IMR-90 (cell line): ENCODE measurements around the gene FADS1. TPM values are rescaled to one million over a fixed set of nuclear protein-coding genes. Genes with fewer than 3 reads are reported as not detected.
A peak's percentile ranks its signal among the peaks of the same experiment; 100 is the strongest.

ENCODE experiments used
- ATAC-seq: fragments of 200-7000 bp; cut with Tn5 transposase; 2 replicates; pipeline ENCODE4 v1.9.1; 2020; ENCODE audit warnings: low read depth, mild to moderate bottlenecking, moderate library complexity
- BruUV-seq: library from RNA; stranded (reverse); fragments of 400-500 nt; replicated peaks from 2 replicates; lab custom pipeline; 2021; lab: Mats Ljungman, UMichigan
- CTCF ChIA-PET: fragments of 300-600 bp; formaldehyde crosslinking; extraction: SDS; loops from one replicate; lab custom pipeline; 2021; ENCODE audit warnings: antibody characterized with exemption; lab: Yijun Ruan, JAX
- POLR2A ChIA-PET: fragments of 300-600 bp; sonication (Branson Sonifier 250); formaldehyde crosslinking; loops from one replicate; lab custom pipeline; 2022; ENCODE audit warnings: antibody characterized with exemption; ENCODE audit not compliant: unreplicated experiment; lab: Charles Lee
- DNase-seq: peaks from one replicate; pipeline ENCODE4 v3.0.0; 2013
- H2AFZ ChIP-seq: replicated peaks from 2 replicates; pipeline ENCODE3; 2013; ENCODE audit warnings: low read length, mild to moderate bottlenecking; ENCODE audit not compliant: poor library complexity
- H2AK5ac ChIP-seq: 2 replicates; pipeline ENCODE4 v1.6.1; 2013; ENCODE audit warnings: low read depth, low read length, inconsistent platforms
- H2AK9ac ChIP-seq: replicated peaks from 2 replicates; pipeline ENCODE3; 2013; ENCODE audit warnings: mild to moderate bottlenecking, low read depth, low read length, moderate library complexity; ENCODE audit not compliant: poor library complexity
- H2BK120ac ChIP-seq: 2 replicates; pipeline ENCODE4 v1.6.1; 2013; ENCODE audit warnings: low read depth, low read length, inconsistent platforms
- H2BK15ac ChIP-seq: 3 replicates; pipeline ENCODE4 v1.6.1; 2013; ENCODE audit warnings: low read depth, low read length, inconsistent platforms
- H2BK20ac ChIP-seq: 2 replicates; pipeline ENCODE4 v1.6.1; 2013; ENCODE audit warnings: low read depth, mild to moderate bottlenecking, inconsistent platforms, low read length, moderate library complexity
- H2BK5ac ChIP-seq: 2 replicates; pipeline ENCODE4 v1.6.1; 2013; ENCODE audit warnings: mild to moderate bottlenecking, low read depth, low read length, inconsistent platforms; ENCODE audit not compliant: poor library complexity, severe bottlenecking
- H3K14ac ChIP-seq: replicated peaks from 2 replicates; pipeline ENCODE4 v1.6.1; 2013; ENCODE audit warnings: low read depth, low read length, inconsistent platforms
- H3K18ac ChIP-seq: 2 replicates; pipeline ENCODE4 v1.6.1; 2013; ENCODE audit warnings: low read depth, low read length, control low read depth
- H3K23ac ChIP-seq: 2 replicates; pipeline ENCODE4 v1.6.1; 2013; ENCODE audit warnings: low read depth, low read length, inconsistent platforms
- H3K27ac ChIP-seq: 2 replicates; pipeline ENCODE4 v1.5.1; 2013; ENCODE audit warnings: mild to moderate bottlenecking, control low read depth, low read length; ENCODE audit not compliant: insufficient read depth
- H3K27me3 ChIP-seq: 2 replicates; pipeline ENCODE4 v1.6.1; 2013; ENCODE audit warnings: low read length; ENCODE audit not compliant: control insufficient read depth, insufficient read depth
- H3K36me3 ChIP-seq: 2 replicates; pipeline ENCODE4 v1.6.1; 2013; ENCODE audit warnings: low read length, mixed read lengths; ENCODE audit not compliant: control insufficient read depth, insufficient read depth
- H3K4ac ChIP-seq: 2 replicates; pipeline ENCODE4 v1.6.1; 2013; ENCODE audit warnings: low read depth, low read length, inconsistent platforms
- H3K4me1 ChIP-seq: 2 replicates; pipeline ENCODE4 v1.6.1; 2013; ENCODE audit warnings: low read length, mixed read lengths; ENCODE audit not compliant: control insufficient read depth, insufficient read depth
- H3K4me2 ChIP-seq: 2 replicates; pipeline ENCODE4 v1.6.1; 2013; ENCODE audit warnings: low read depth, mild to moderate bottlenecking, control low read depth, low read length, moderate library complexity
- H3K4me3 ChIP-seq: 2 replicates; pipeline ENCODE4 v1.5.1; 2013; ENCODE audit warnings: low read depth, mild to moderate bottlenecking, control low read depth, low read length, moderate library complexity; ENCODE audit not compliant: insufficient read depth
- H3K56ac ChIP-seq: 2 replicates; pipeline ENCODE4 v1.6.1; 2013; ENCODE audit warnings: low read length, inconsistent platforms; ENCODE audit not compliant: insufficient read depth; ENCODE audit errors: extremely low read depth
- H3K79me1 ChIP-seq, 2 experiments: 2 replicates each; pipeline ENCODE4 v1.6.1; 2013; ENCODE audit warnings: low read length in 2 of 2, inconsistent platforms in 1 of 2, low read depth in 1 of 2
- H3K9ac ChIP-seq: 2 replicates; pipeline ENCODE4 v1.6.1; 2013; ENCODE audit warnings: low read depth, low read length, control low read depth
- H3K9me1 ChIP-seq: 2 replicates; pipeline ENCODE4 v1.6.1; 2013; ENCODE audit warnings: low read length, inconsistent platforms; ENCODE audit not compliant: insufficient read depth
- H3K9me3 ChIP-seq: 2 replicates; pipeline ENCODE4 v1.6.1; 2013; ENCODE audit warnings: low read length; ENCODE audit not compliant: control insufficient read depth, insufficient read depth
- H4K20me1 ChIP-seq: 2 replicates; pipeline ENCODE4 v1.6.1; 2013; ENCODE audit warnings: low read length, inconsistent platforms; ENCODE audit not compliant: insufficient read depth
- H4K5ac ChIP-seq: 2 replicates; pipeline ENCODE4 v1.6.1; 2013; ENCODE audit warnings: mild to moderate bottlenecking, low read depth, low read length, control low read depth
- H4K8ac ChIP-seq, 2 experiments: 2 replicates each; pipeline ENCODE4 v1.6.1; 2013; ENCODE audit warnings: low read depth in 2 of 2, low read length in 2 of 2, control low read depth in 1 of 2, inconsistent platforms in 1 of 2
- H4K91ac ChIP-seq: 2 replicates; pipeline ENCODE4 v1.6.1; 2013; ENCODE audit warnings: low read depth, low read length, inconsistent platforms; ENCODE audit not compliant: insufficient read depth
- CEBPB ChIP-seq: IDR thresholded peaks from 2 replicates; pipeline ENCODE4 v1.6.1; 2012; ENCODE audit warnings: low read depth, low read length, improper control_type of control experiment
- CHD1 ChIP-seq: IDR thresholded peaks from 2 replicates; pipeline ENCODE4 v1.6.1; 2012; ENCODE audit warnings: low read depth, low read length, improper control_type of control experiment
- POLR2A ChIP-seq: IDR thresholded peaks from 2 replicates; pipeline ENCODE4 v1.6.1; 2012; ENCODE audit warnings: mild to moderate bottlenecking, low read depth, low read length
- WGBS, 2 experiments: methylation state at CpG; one replicate each; pipeline versions ENCODE4 v1.1.5 to v1.1.7; 2013; ENCODE audit warnings: missing lambda C conversion rate in 2 of 2; ENCODE audit not compliant: insufficient read length in 1 of 2; ENCODE audit errors: extremely low coverage in 2 of 2; 5-methylcytosine and 5-hydroxymethylcytosine counted together
- dilution Hi-C: fragments of 300-500 bp; cut with HindIII; formaldehyde crosslinking; loops from one replicate; pipeline ENCODE4 v1.14.3; 2018; ENCODE audit warnings: low sequenced_read_pairs; ENCODE audit not compliant: unreplicated experiment
- in situ Hi-C: fragments of 300-500 bp; cut with MboI; formaldehyde crosslinking; loops from 3 replicates; pipeline ENCODE4 v1.14.3; 2019; ENCODE audit warnings: low sequenced_read_pairs, inconsistent platforms, mixed read lengths
- intact Hi-C: fragments of 100-400 bp; cut with micrococcal nuclease; formaldehyde crosslinking; loops from 2 replicates; pipeline ENCODE4 v1.10.0; 2022
- polyA plus RNA-seq, 3 experiments: library from polyadenylated mRNA; depleted of rRNA; stranded (reverse); fragments of >200 nt; gene quantifications; 2 replicates each; pipeline ENCODE4 v1.2.3, GENCODE V29; 2012; ENCODE audit warnings: low replicate concordance in 1 of 3
- total RNA-seq: library from RNA; depleted of rRNA; stranded (reverse); fragments of >200 nt; gene quantifications from 2 replicates; pipeline ENCODE4 v1.2.3, GENCODE V29; 2012

FADS1 gene
- total and polyA plus RNA-seq, 2 of the 4 experiments (the other 2 are of a cell fraction), result 16.3 to 18.4 TPM

GRCh38 chr11:61863548-61864081, 46.8 kb upstream of the FADS1 start:
- Histone ChIP-seq H2AK9ac (no peak overlapping the region), H4K91ac (no peak overlapping the region), H3K4me3 (no peak overlapping the region), H3K27ac (no peak overlapping the region), H2BK15ac (no peak overlapping the region), H2BK20ac (no peak overlapping the region), H4K5ac (no peak overlapping the region), H2AFZ (peak overlapping the region; percentile 58), H4K8ac (no peak overlapping the region), H3K18ac (no peak overlapping the region), H3K56ac (no peak overlapping the region), H3K9me1 (no peaks in the 10 kb centered on the region), H2BK120ac (no peak overlapping the region), H3K4me2 (no peak overlapping the region), H3K79me1 (no peaks in the 10 kb centered on the region), H3K4ac (no peak overlapping the region), H3K27me3 (no peaks in the 10 kb centered on the region), H3K4me1 (no peaks in the 10 kb centered on the region), H2BK5ac (no peak overlapping the region), H3K36me3 (peaks cover 41% of the 10 kb centered on the region), H3K23ac (no peak overlapping the region), H4K20me1 (no peaks in the 10 kb centered on the region), H3K9me3 (no peaks in the 10 kb centered on the region), H3K14ac (no peak overlapping the region), H2AK5ac (no peak overlapping the region), H3K9ac (no peak overlapping the region)
- ChIA-PET POLR2A (no interaction called here), CTCF (no interaction called here)
- in situ Hi-C loops, result loop anchor here (25.0 kb wide), 1 partner anchor 449 kb away; no protein-coding TSS in a partner anchor
- no peak for DNase-seq
- 100% methylated on average over 6 of the region's 13 CpGs; no CpG with 5 or more reads in 1 of the 2 experiments for WGBS, 2 experiments
- intact Hi-C loops, result no loop called here
- dilution Hi-C loops, result no loop called here
- BruUV-seq, result no TSS peak
- ATAC-seq, result no peak
- TF ChIP-seq CHD1, result no peak
- TF ChIP-seq POLR2A, result no peak
- no peak for TF ChIP-seq CEBPB
